Endothelial cell of umbilical vein (primary cell): ENCODE data around the gene CCDC144A. TPM values are rescaled to one million over a fixed set of nuclear protein-coding genes. Genes with fewer than 3 reads are reported as not detected.

Experiments used
- BruUV-seq: library from RNA; stranded (reverse); fragments of 400-500 nt; replicated peaks from 2 replicates; lab custom pipeline; 2021; lab: Mats Ljungman, UMichigan
- CTCF ChIA-PET: fragments of 300-600, 350-600 bp; sonication (Branson Sonifier 250); formaldehyde crosslinking; loops from one replicate; lab custom pipeline; 2021; ENCODE audit warnings: antibody characterized with exemption, inconsistent platforms; lab: Charles Lee
- POLR2A ChIA-PET: fragments of 300-600, 350-600 bp; sonication (Branson Sonifier 250); formaldehyde crosslinking; loops from one replicate; lab custom pipeline; 2021; ENCODE audit warnings: antibody characterized with exemption, inconsistent platforms; lab: Charles Lee
- DNase-seq: peaks from one replicate; pipeline ENCODE4 v3.0.0-alpha.2; 2011; ENCODE audit warnings: low read depth, low spot score
- FAIRE-seq: peaks from 2 replicates; lab custom pipeline; 2011; peaks lifted over from hg19 to GRCh38; lab: Jason Lieb, UNC
- H2AFZ ChIP-seq: 2 replicates; pipeline ENCODE4 v1.6.0; 2012; ENCODE audit warnings: low read depth, low read length, control low read depth, inconsistent platforms
- H3K27ac ChIP-seq: 2 replicates; pipeline ENCODE4 v1.5.1; 2011; ENCODE audit warnings: low read depth, mild to moderate bottlenecking, control low read depth, low read length, moderate library complexity; ENCODE audit not compliant: insufficient read depth
- H3K27me3 ChIP-seq, 2 experiments: 2 replicates each; pipeline versions ENCODE4 v1.6.0 to v1.6.1; 2011; ENCODE audit warnings: low read length in 2 of 2, mixed read lengths in 1 of 2; ENCODE audit not compliant: control insufficient read depth in 2 of 2, insufficient read depth in 2 of 2
- H3K36me3 ChIP-seq, 2 experiments: 2 replicates in 1 of 2; 3 replicates in 1 of 2; pipeline ENCODE4 v1.5.1; 2011; ENCODE audit warnings: low read length in 2 of 2, mild to moderate bottlenecking in 1 of 2, moderate library complexity in 1 of 2; ENCODE audit not compliant: control insufficient read depth in 2 of 2, insufficient read depth in 2 of 2; ENCODE audit errors: extremely low read depth in 1 of 2
- H3K4me1 ChIP-seq: 3 replicates; pipeline ENCODE4 v1.5.1; 2011; ENCODE audit warnings: mild to moderate bottlenecking, low read length; ENCODE audit not compliant: control insufficient read depth, insufficient read depth; ENCODE audit errors: extremely low read depth
- H3K4me2 ChIP-seq: 2 replicates; pipeline ENCODE4 v1.6.1; 2011; ENCODE audit warnings: low read length, control low read depth, mixed read lengths; ENCODE audit not compliant: insufficient read depth
- H3K4me3 ChIP-seq, 3 experiments: fragments of 200-600 bp in 1 of 3; sonication (generic), shearing (Covaris generic) in 1 of 3; replicated peaks in 1 of 3; 2 replicates each; pipeline ENCODE4 v1.5.1; 2011 to 2016; ENCODE audit warnings: control low read depth in 3 of 3, low read length in 3 of 3, mild to moderate bottlenecking in 2 of 3, inconsistent platforms in 1 of 3, low read depth in 1 of 3, moderate library complexity in 1 of 3; ENCODE audit not compliant: insufficient read depth in 1 of 3
- H3K79me2 ChIP-seq: 2 replicates; pipeline ENCODE4 v1.6.0; 2012; ENCODE audit warnings: low read length, inconsistent platforms; ENCODE audit not compliant: control insufficient read depth, insufficient read depth
- H3K9ac ChIP-seq: replicated peaks from 2 replicates; pipeline ENCODE3; 2011; ENCODE audit warnings: low read length, control low read depth; ENCODE audit not compliant: insufficient read depth; ENCODE audit errors: extremely low read depth
- H3K9me1 ChIP-seq: replicated peaks from 3 replicates; pipeline ENCODE4 v1.6.0; 2011; ENCODE audit warnings: mild to moderate bottlenecking, low read length; ENCODE audit not compliant: control insufficient read depth, insufficient read depth; ENCODE audit errors: extremely low read depth
- H3K9me3 ChIP-seq: replicated peaks from 2 replicates; pipeline ENCODE4 v1.5.1; 2012; ENCODE audit warnings: low read length, inconsistent platforms; ENCODE audit not compliant: control insufficient read depth, insufficient read depth
- H4K20me1 ChIP-seq: replicated peaks from 2 replicates; pipeline ENCODE3; 2011; ENCODE audit warnings: mild to moderate bottlenecking, low read length; ENCODE audit not compliant: control insufficient read depth, insufficient read depth; ENCODE audit errors: extremely low read depth
- EZH2 ChIP-seq: IDR thresholded peaks from 2 replicates; pipeline ENCODE4 v1.6.1; 2012; ENCODE audit warnings: borderline replicate concordance, low read depth, mild to moderate bottlenecking, moderate library complexity, low read length, inconsistent platforms; ENCODE audit not compliant: severe bottlenecking
- FOS ChIP-seq: IDR thresholded peaks from 2 replicates; pipeline ENCODE4 v1.6.1; 2011; ENCODE audit warnings: mild to moderate bottlenecking, low read length, moderate library complexity, borderline replicate concordance; ENCODE audit not compliant: insufficient read depth
- GATA2 ChIP-seq: IDR thresholded peaks from 2 replicates; pipeline ENCODE4 v1.7.0; 2011; ENCODE audit warnings: low read depth, mild to moderate bottlenecking, moderate library complexity, mixed read lengths, low read length; ENCODE audit not compliant: insufficient read length, insufficient read depth
- JUN ChIP-seq: IDR thresholded peaks from 2 replicates; pipeline ENCODE4 v1.6.1; 2011; ENCODE audit warnings: borderline replicate concordance, low read depth; ENCODE audit not compliant: insufficient read length, insufficient read depth
- MYC ChIP-seq: IDR thresholded peaks from one replicate; pipeline ENCODE4 v1.6.1; 2011; ENCODE audit warnings: mild to moderate bottlenecking, low read depth, low read length
- POLR2A ChIP-seq: IDR thresholded peaks from 2 replicates; pipeline ENCODE4 v1.6.1; 2012; ENCODE audit warnings: low read depth, mild to moderate bottlenecking, control low read depth, low read length
- POLR2AphosphoS5 ChIP-seq: IDR thresholded peaks from 2 replicates; pipeline ENCODE4 v1.6.1; 2012; ENCODE audit warnings: low read depth, mild to moderate bottlenecking, control low read depth, low read length, moderate library complexity; ENCODE audit not compliant: insufficient read depth
- dilution Hi-C: fragments of 300-500 bp; cut with MboI; formaldehyde crosslinking; loops from one replicate; pipeline ENCODE4 v1.15.0; 2019; ENCODE audit warnings: low sequenced_read_pairs; ENCODE audit not compliant: extremely low pct_ligation_motif_present
- intact Hi-C: fragments of 100-400 bp; cut with micrococcal nuclease; formaldehyde crosslinking; loops from one replicate; pipeline ENCODE4 v1.10.0; 2022
- polyA plus RNA-seq, 4 experiments: library from polyadenylated mRNA; depleted of rRNA in 3 of 4; stranded (reverse) in 3 of 4; unstranded in 1 of 4; fragments of >200 nt; gene quantifications; 2 replicates each; pipeline versions ENCODE4 v1.2.1 to v1.2.3, GENCODE V29; 2011 to 2012; ENCODE audit warnings: missing spikeins in 1 of 4
- total RNA-seq: library from RNA; stranded (reverse); gene quantifications from 2 replicates; pipeline ENCODE4 v1.2.3, GENCODE V29; 2021
- TF ChIP-seq, protein P1 (sequence below), 2 donors: IDR thresholded peaks; 1 replicate in 1 of 2; 2 replicates in 1 of 2; pipeline ENCODE4 v1.5.1; 2011; ENCODE audit warnings: low read length in 2 of 2, mild to moderate bottlenecking in 2 of 2, moderate library complexity in 2 of 2, control low read depth in 1 of 2, inconsistent platforms in 1 of 2, low read depth in 1 of 2; ENCODE audit not compliant: insufficient read depth in 1 of 2; ENCODE audit errors: extremely low read depth in 1 of 2
- TF ChIP-seq, protein P2 (sequence below): IDR thresholded peaks from 2 replicates; pipeline ENCODE4 v1.6.1; 2011; ENCODE audit not compliant: insufficient read depth, insufficient read length

Gene CCDC144A
- total and polyA plus RNA-seq, 2 donors (not counting 3 experiments of a cell fraction or from before 2014, with no cell fraction given): 0.27 to 7.4 TPM

DNA sequence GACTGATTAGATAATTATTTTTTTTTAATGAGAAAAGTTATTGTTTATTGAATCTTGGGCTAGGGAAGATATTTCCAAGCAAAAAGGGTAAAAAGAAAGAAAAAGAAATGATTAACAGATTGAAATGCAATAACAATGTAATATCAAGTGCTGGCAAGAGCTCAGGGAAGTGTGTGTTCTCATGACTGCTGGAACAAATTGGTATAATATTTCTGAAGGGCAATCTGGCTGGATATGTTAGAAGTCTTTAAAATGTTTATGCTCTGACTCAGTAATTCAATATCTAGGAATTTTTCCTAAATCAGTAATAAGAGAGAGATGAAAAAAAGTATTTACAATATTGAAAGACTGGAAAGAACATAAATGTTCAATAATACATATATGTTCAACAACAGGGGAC, 28.8 kb upstream of the CCDC144A start:
- no TSS peak for BruUV-seq
- ChIA-PET POLR2A (no interaction called here), CTCF (no interaction called here)
- Histone ChIP-seq H3K9ac (no peak overlapping the region), H2AFZ (no peak overlapping the region), H3K9me3 (no peaks in the 10 kb centered on the region), H3K4me2 (no peak overlapping the region), H3K4me1 (no peaks in the 10 kb centered on the region), H4K20me1 (no peaks in the 10 kb centered on the region), H3K36me3 (no peaks in the 10 kb centered on the region), H3K4me3 (no peak overlapping the region), H3K27ac (no peak overlapping the region), H3K27me3 (peaks cover 11 to 23% of the 10 kb centered on the region in 2 experiments), H3K79me2 (no peaks in the 10 kb centered on the region), H3K9me1 (no peaks in the 10 kb centered on the region)
- DNase-seq (no peak), FAIRE-seq (no peak)
- dilution Hi-C loops (no loop called here), intact Hi-C loops (no loop called here)
- no peak for TF ChIP-seq POLR2AphosphoS5
- TF ChIP-seq, protein P1, sequence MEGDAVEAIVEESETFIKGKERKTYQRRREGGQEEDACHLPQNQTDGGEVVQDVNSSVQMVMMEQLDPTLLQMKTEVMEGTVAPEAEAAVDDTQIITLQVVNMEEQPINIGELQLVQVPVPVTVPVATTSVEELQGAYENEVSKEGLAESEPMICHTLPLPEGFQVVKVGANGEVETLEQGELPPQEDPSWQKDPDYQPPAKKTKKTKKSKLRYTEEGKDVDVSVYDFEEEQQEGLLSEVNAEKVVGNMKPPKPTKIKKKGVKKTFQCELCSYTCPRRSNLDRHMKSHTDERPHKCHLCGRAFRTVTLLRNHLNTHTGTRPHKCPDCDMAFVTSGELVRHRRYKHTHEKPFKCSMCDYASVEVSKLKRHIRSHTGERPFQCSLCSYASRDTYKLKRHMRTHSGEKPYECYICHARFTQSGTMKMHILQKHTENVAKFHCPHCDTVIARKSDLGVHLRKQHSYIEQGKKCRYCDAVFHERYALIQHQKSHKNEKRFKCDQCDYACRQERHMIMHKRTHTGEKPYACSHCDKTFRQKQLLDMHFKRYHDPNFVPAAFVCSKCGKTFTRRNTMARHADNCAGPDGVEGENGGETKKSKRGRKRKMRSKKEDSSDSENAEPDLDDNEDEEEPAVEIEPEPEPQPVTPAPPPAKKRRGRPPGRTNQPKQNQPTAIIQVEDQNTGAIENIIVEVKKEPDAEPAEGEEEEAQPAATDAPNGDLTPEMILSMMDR (IDR thresholded peaks at IDR 0.05; ENCODE audit: extremely low read depth in 1 of 2, insufficient read depth in 1 of 2, low read depth in 1 of 2, low read length in 2 of 2): no peak
- no peak for TF ChIP-seq MYC
- TF ChIP-seq FOS: no peak
- TF ChIP-seq POLR2A: no peak
- TF ChIP-seq JUN: no peak
- TF ChIP-seq, protein P2, sequence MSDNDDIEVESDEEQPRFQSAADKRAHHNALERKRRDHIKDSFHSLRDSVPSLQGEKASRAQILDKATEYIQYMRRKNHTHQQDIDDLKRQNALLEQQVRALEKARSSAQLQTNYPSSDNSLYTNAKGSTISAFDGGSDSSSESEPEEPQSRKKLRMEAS: no peak
- TF ChIP-seq EZH2: no peak
- TF ChIP-seq GATA2: no peak
